ENCODE results near the gene CTNNBL1.

Gene CTNNBL1

GRCh38 chr20:37896932-37897548 lies 203.2 kb downstream of the CTNNBL1 start:
- no peak for DNase-seq (ENCODE audit: low read depth in 2 of 3, low spot score in 2 of 3)

DNA sequence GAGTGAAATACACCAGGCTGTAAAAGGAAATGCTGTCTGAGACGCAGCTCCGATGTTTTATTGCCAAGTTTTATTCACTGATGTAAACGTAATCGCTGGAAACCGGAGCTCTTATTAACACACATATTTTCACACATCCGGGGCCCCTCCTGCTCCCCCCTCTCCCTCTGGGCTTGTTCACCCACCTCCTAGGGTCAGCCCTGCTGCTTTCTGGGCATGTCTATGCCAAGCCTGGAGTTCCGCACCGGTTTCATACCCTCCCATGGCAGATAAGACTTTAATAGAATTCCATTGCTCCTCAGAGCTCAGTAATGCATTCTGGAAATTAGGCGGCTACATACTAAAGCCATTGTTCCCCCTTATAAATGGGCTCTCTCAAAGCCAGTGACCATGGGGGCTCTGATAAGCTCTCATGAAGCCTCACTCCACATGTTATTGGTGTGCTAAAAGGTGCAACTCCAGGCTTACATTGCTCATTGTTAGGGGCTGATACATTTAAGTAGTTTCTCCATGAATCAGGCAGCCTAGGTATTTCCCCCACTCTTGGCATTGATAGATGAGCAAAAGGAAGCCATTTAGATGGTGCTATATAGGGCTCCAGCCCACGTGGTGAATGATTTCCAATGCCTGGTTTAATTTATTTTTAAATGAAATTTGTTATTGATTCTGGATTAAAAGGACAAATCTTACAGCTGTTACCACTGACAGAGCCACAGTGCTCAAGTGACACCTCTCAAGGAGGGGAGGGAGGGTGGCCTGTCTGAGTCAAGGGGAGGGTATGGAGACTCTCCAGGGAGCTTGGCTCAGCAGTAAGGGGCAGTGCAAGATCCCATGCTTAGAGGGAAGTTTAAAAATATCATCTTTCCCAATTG lies 204.6 kb downstream of the CTNNBL1 start:
- DNase-seq (ENCODE audit: low read depth in 2 of 3, low spot score in 2 of 3) = no peak

DNA sequence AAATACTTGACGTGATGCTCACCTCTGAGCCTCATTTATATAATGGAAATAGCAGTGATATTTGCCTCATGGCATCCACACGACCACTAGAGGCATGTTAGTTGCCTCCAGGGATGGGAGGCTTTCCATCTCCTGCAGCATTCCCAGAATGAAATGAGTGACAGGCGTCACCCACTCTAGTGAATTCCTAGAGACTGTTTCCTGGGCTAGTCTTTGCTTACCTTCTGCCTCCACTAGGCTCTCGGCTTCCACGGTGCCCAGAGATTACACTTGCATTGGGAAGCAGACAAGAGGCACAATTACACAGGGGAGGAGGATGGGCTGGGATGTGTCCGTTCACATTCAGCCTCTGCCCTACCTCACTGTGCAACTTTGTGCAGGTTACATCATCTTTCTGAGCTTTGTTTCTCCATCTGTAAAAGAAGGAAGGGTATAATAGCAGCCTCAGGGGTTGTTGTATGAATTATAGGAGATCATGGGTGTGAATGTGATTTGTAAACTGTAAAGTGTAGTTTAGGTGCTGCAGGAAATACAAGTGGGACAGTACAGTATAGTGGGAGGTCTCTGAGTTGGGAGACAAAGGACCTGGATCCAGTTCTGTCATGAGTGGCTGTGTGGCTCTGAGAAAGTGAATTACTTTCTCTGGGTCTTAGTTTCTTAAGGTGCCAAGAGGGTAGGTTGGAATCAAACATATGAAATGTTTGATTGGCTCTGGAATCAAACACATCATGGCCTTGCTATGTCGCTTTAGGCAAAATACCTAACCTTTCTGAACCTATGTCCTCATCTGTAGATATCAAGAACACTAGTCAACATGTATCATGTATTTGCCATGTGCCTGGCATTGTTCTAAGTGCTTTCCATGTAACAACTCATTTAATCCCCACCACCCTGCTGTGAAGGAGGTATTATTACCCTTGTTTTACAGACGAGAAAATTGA lies 205.5 kb downstream of the CTNNBL1 start:
- DNase-seq (ENCODE audit: low read depth in 2 of 3, low spot score in 2 of 3) = no peak

- no peak for DNase-seq (ENCODE audit: low read depth in 2 of 3, low spot score in 2 of 3)
These were observed 207.4 kb downstream of the CTNNBL1 start for GRCh38 chr20:37901240-37901639.

DNA sequence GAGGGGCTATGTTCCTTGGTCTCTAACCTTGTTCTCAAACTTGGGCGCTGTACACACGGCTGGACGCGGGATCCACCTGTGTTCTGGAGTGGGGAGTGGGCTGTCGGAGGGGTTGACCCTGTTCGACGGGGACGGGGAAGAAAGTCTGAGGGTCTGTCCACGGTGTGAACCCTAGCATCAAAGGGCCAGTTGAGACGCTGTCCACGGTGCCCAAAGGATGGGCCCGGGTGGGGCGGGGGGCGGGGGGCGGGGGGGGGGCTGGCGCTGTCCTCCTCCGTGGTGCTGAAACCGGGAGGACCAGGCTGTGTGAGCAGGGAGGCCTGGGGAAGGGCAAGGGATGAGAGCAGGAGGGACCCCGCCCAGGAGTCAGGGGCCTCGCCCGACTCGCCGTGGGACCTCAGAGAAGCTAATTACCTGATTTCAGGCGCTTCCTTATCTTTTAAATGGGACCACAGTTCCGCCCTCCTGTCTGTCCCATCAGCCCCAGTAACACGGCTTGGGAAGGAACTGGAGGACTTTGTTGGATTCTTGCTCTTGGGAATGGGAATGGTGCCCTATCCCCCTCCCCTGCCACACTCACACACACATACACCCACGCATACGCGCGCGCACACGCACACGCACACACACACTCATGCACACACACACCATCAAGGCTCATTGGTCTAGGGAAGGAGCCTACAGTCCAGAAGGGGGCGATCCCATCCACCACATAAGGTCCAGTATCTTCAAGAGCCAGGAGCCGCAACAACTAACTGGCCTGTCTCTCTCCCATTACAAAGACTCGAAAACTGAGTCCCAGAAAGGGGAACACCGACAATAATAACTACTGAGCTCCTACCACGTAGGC lies 208.0 kb downstream of the CTNNBL1 start:
- no peak for DNase-seq (ENCODE audit: low read depth in 2 of 3, low spot score in 2 of 3)

- no peak for DNase-seq (ENCODE audit: low read depth in 2 of 3, low spot score in 2 of 3)
These were observed 208.9 kb downstream of the CTNNBL1 start, which contains the start of gene VSTM2L for GRCh38 chr20:37902504-37903313. VSTM2L (plus strand) TSS chr20:37903127; CDS start chr20:37903351, 224 bp downstream.

DNA sequence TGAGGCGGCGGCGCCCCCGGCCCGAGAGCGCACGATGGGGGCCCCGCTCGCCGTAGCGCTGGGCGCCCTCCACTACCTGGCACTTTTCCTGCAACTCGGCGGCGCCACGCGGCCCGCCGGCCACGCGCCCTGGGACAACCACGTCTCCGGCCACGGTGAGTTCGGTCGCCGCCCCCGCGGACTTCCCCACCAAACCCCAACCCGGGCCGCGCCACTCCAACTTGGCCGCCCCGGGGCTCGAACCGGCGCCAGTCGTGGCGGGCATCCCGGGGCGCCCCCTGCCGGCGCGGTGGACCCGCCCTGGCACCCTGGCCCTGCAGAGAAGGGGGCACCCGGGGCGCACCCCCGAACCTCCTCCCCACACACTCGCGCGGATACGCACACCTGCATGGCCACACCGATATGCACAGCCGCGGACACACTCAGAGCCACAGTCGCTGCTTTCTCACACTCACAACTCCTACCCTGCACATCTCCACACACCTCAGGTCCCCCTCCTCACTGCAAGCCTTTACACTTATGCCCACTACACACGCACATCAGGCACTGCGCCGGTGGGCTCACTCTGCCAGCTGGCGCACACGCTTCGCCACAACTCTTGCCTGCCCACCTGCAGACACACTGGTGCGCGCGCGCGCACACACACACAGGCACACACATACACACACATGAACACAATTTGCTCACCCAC lies 209.6 kb downstream of the CTNNBL1 start:
- no peak for DNase-seq (ENCODE audit: low read depth in 2 of 3, low spot score in 2 of 3)

DNA sequence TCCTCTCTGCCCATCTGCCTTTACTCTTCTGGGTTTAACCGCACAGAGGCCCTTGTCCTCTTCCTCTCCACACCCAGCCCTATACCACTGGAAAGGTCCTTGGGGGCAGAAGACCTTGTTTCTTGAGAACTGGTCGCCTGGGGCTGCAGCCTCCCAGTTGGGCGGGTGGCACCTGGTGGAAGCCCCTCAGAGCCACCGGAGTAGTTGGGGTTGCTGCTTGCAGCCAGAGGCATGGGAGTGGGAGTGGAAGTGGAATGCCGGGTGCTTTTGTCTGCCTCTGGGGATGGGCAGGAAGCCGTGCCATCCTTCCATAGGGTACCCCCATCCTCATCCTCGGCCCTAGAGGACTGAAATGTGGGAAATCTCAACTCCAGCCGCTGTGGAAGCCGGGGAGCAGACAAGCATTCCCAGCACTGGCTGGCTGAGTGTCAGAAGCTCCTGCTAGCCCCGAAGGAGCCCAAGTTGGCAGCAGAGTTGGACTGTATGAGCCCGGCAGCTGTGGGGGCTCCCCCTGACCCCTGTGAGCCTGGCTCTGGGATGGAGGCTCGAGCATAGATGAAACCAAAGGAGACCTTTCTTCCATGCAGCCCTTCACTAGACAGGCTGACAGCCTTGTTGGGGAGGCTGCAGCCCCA lies 210.3 kb downstream of the CTNNBL1 start:
- DNase-seq (ENCODE audit: low read depth in 2 of 3, low spot score in 2 of 3) = no peak

- DNase-seq (ENCODE audit: low read depth in 2 of 3, low spot score in 2 of 3) = no peak
These were observed 211.1 kb downstream of the CTNNBL1 start for GRCh38 chr20:37904845-37905373.

GRCh38 chr20:37905671-37906613 lies 212.1 kb downstream of the CTNNBL1 start:
- no peak for DNase-seq (ENCODE audit: low read depth in 2 of 3, low spot score in 2 of 3)

DNA sequence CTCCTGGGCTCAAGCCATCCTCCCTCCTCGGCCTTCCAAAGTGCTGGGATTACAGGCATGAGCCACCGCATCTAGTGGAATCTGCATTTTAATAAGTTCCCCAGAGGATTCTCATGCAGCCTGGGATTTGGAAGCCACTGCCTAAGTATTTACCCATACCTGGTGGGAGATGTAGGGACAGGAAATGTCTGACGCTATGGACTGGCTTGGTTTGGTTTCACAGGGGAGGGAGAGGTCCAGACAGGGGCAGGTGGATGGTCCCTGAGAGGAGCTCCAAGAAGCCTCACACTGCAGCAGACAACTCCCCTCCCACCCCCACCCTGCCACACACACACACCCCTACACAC lies 213.5 kb downstream of the CTNNBL1 start:
- DNase-seq (ENCODE audit: low read depth in 2 of 3, low spot score in 2 of 3) = no peak

DNA sequence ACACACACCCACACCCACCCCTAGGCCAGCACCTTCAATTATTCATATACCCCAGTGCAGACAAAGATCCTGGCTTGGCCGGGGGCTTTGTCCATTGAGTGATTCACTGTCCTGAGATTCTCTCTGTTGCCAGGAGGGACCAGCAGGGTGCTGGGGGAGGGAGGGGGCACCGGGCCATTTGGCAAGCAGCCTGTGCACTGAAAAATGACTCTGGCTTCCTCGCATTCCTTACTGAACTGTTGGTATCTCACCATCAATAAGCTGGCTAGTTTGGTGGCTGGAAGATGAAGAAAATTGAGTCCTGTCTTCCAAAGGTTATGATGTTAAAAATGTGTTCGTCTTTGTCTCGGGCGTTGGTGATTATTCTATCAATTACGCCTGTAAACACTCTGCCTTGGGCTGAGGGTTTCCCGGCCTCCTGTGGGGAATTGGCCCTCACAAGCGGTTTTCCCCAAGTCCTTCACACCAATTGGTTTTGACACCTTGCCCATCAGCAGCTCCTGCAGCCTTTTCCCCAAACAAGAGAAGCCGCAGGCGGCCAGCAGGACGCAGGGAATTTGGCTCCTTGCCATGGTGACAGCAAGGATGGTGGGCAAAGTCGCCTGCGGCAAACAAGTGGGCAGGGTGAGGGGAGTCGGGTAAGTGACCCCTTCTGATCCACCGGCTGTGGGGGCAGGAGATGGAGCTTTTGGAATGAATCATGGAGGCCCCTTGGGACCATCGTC lies 214.0 kb downstream of the CTNNBL1 start:
- no peak for DNase-seq (ENCODE audit: low read depth in 2 of 3, low spot score in 2 of 3)

GRCh38 chr20:37911261-37911660 lies 217.4 kb downstream of the CTNNBL1 start:
- DNase-seq (ENCODE audit: low read depth in 2 of 3, low spot score in 2 of 3) = no peak

DNA sequence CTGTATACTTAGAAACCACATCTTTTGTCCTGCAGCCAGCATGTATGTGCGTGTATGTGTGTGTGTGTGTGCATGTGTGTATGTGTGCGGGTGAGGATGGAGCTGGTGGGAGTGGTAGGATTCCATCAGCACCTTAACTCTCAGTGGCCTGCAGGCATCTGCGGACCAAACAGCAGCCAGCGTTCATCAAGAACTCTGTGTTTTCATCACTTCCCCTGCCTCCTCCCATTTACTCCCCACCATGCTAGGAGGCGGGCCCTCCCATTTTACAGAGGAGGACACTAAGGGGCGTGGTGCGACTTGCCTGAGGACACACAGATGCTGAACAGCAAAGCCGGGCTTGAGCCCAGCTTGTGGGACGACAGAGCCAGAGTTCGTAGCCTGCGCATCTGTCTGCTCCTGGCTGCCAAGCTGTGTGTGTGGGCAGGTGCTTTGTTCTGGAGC lies 218.0 kb downstream of the CTNNBL1 start:
- DNase-seq (ENCODE audit: low read depth in 2 of 3, low spot score in 2 of 3) = no peak

- no peak for DNase-seq (ENCODE audit: low read depth in 2 of 3, low spot score in 2 of 3)
These were observed 219.0 kb downstream of the CTNNBL1 start for GRCh38 chr20:37912874-37913273.

GRCh38 chr20:37913567-37914366 lies 219.9 kb downstream of the CTNNBL1 start:
- no peak for DNase-seq (ENCODE audit: low read depth in 2 of 3, low spot score in 2 of 3)
